Measurements from ENCODE around the gene CDHR2.
A peak's percentile ranks its signal among the peaks of the same experiment; 100 is the strongest.

Gene CDHR2

GRCh38 chr5:176530393-176530982 lies 18.7 kb upstream of the CDHR2 start:
- peaks cover 73% of the 10 kb centered on the region for H3K36me3 ChIP-seq
- no peaks in the 10 kb centered on the region for H3K9me3 ChIP-seq
- no peak overlapping the region for H3K4me3 ChIP-seq (ENCODE audit: low read depth, low read length)
- no peak for TF ChIP-seq CTCF (IDR thresholded peaks at IDR 0.05; ENCODE audit: low read depth, low read length)
- no peak for DNase-seq
- no peaks in the 10 kb centered on the region for H3K27me3 ChIP-seq
- peaks cover 57% of the 10 kb centered on the region for H3K4me1 ChIP-seq

- TF ChIP-seq CTCF (IDR thresholded peaks at IDR 0.05; ENCODE audit: low read depth, low read length): no peak
- H3K36me3 ChIP-seq: peaks cover 70% of the 10 kb centered on the region
- H3K4me1 ChIP-seq: peaks cover 57% of the 10 kb centered on the region
- peak; percentile 90 for DNase-seq
- no peaks in the 10 kb centered on the region for H3K9me3 ChIP-seq
- H3K27me3 ChIP-seq: no peaks in the 10 kb centered on the region
- no peak overlapping the region for H3K4me3 ChIP-seq (ENCODE audit: low read depth, low read length)
Observed at GRCh38 chr5:176530983-176531901, 17.9 kb upstream of the CDHR2 start.

- no peak for DNase-seq
- H3K36me3 ChIP-seq: peaks cover 69% of the 10 kb centered on the region
- H3K27me3 ChIP-seq: no peaks in the 10 kb centered on the region
- H3K4me1 ChIP-seq: peaks cover 57% of the 10 kb centered on the region
- no peak for TF ChIP-seq CTCF (IDR thresholded peaks at IDR 0.05; ENCODE audit: low read depth, low read length)
- no peaks in the 10 kb centered on the region for H3K9me3 ChIP-seq
- H3K4me3 ChIP-seq (ENCODE audit: low read depth, low read length): no peak overlapping the region
Observed at GRCh38 chr5:176531902-176532493, 17.1 kb upstream of the CDHR2 start.

- peaks cover 61% of the 10 kb centered on the region for H3K36me3 ChIP-seq
- TF ChIP-seq CTCF (IDR thresholded peaks at IDR 0.05; ENCODE audit: low read depth, low read length): no peak
- peaks cover 57% of the 10 kb centered on the region for H3K4me1 ChIP-seq
- no peak overlapping the region for H3K4me3 ChIP-seq (ENCODE audit: low read depth, low read length)
- no peaks in the 10 kb centered on the region for H3K9me3 ChIP-seq
- no peaks in the 10 kb centered on the region for H3K27me3 ChIP-seq
- no peak for DNase-seq
Observed at GRCh38 chr5:176532795-176533194, 16.3 kb upstream of the CDHR2 start.

GRCh38 chr5:176533390-176533789 lies 15.8 kb upstream of the CDHR2 start:
- peaks cover 54% of the 10 kb centered on the region for H3K4me1 ChIP-seq
- H3K4me3 ChIP-seq (ENCODE audit: low read depth, low read length): no peak overlapping the region; the same call in 1 of the 2 replicates
- H3K27me3 ChIP-seq: no peaks in the 10 kb centered on the region
- no peak for TF ChIP-seq CTCF (IDR thresholded peaks at IDR 0.05; ENCODE audit: low read depth, low read length)
- peaks cover 55% of the 10 kb centered on the region for H3K36me3 ChIP-seq
- DNase-seq: no peak
- H3K9me3 ChIP-seq: no peaks in the 10 kb centered on the region

All from BE2C (cell line).